22Rv1 (cell line): ENCODE data around the gene LRCH3.

Experiments
- H3K27ac ChIP-seq: fragments of 450-650 bp; 2 replicates; pipeline ENCODE4 v1.5.1; 2017
- CTCF ChIP-seq: fragments of 450-650 bp; IDR thresholded peaks from 2 replicates; pipeline ENCODE4 v1.5.1; 2017; ENCODE audit warnings: mild to moderate bottlenecking
- ZFX ChIP-seq: fragments of 450-650 bp; IDR thresholded peaks from 2 replicates; pipeline ENCODE4 v1.6.1; 2017; ENCODE audit warnings: antibody characterized with exemption, borderline replicate concordance

Gene LRCH3

GRCh38 chr3:197758512-197758911 lies 32.5 kb upstream of the LRCH3 start:
- TF ChIP-seq CTCF (no peak), ZFX (no peak)
- H3K27ac ChIP-seq, result no peak overlapping the region

- H3K27ac ChIP-seq, result no peak overlapping the region
- TF ChIP-seq ZFX, result no peak
- TF ChIP-seq CTCF, result no peak
Measured at GRCh38 chr3:197761784-197762183, 29.3 kb upstream of the LRCH3 start.

- no peak overlapping the region for H3K27ac ChIP-seq
- no peak for TF ChIP-seq ZFX
- TF ChIP-seq CTCF, result no peak
Measured at GRCh38 chr3:197775317-197775716, 15.7 kb upstream of the LRCH3 start.

GRCh38 chr3:197782230-197782629 lies 8.8 kb upstream of the LRCH3 start:
- TF ChIP-seq CTCF (no peak), ZFX (no peak)
- H3K27ac ChIP-seq, result no peak overlapping the region

- no peak overlapping the region for H3K27ac ChIP-seq
- TF ChIP-seq ZFX (no peak), CTCF (no peak)
Measured at GRCh38 chr3:197784019-197784585, 7.0 kb upstream of the LRCH3 start.

GRCh38 chr3:197787412-197787811 lies 3.6 kb upstream of the LRCH3 start:
- peak overlapping the region; percentile 19; the same call in 1 of the 2 replicates for H3K27ac ChIP-seq
- TF ChIP-seq CTCF (no peak), ZFX (no peak)

- H3K27ac ChIP-seq, result no peak overlapping the region
- no peak for TF ChIP-seq CTCF
- no peak for TF ChIP-seq ZFX
Measured at GRCh38 chr3:197789309-197789708, 1.7 kb upstream of the LRCH3 start.
